HEK293T (cell line): ENCODE measurements around the gene ZDHHC19.

Experiments used
- ARNT ChIP-seq: fragments of 450-650 bp; IDR thresholded peaks from 2 replicates; pipeline ENCODE4 v1.6.1; 2017; ENCODE audit warnings: mild to moderate bottlenecking
- BHLHE40 ChIP-seq: fragments of 450-650 bp; IDR thresholded peaks from 2 replicates; pipeline ENCODE4 v1.6.1; 2016; ENCODE audit warnings: mild to moderate bottlenecking, moderate library complexity, borderline replicate concordance
- CTBP1 ChIP-seq: fragments of 450-650 bp; IDR thresholded peaks from 2 replicates; pipeline ENCODE4 v1.6.1; 2016; ENCODE audit warnings: borderline replicate concordance
- ELF4 ChIP-seq: fragments of 450-650 bp; IDR thresholded peaks from 2 replicates; pipeline ENCODE4 v1.6.1; 2017; ENCODE audit warnings: antibody characterized with exemption
- FOXA1 ChIP-seq: fragments of 450-650 bp; IDR thresholded peaks from 2 replicates; pipeline ENCODE4 v1.6.1; 2016; ENCODE audit warnings: mild to moderate bottlenecking
- FOXK2 ChIP-seq: fragments of 450-650 bp; IDR thresholded peaks from 2 replicates; pipeline ENCODE4 v1.6.1; 2016; ENCODE audit warnings: mild to moderate bottlenecking
- FOXM1 ChIP-seq: fragments of 450-650 bp; IDR thresholded peaks from 2 replicates; pipeline ENCODE4 v1.6.1; 2017; ENCODE audit warnings: mild to moderate bottlenecking, borderline replicate concordance
- L3MBTL2 ChIP-seq: fragments of 450-650 bp; conservative IDR thresholded peaks from 2 replicates; pipeline ENCODE4 v1.6.1; 2016; ENCODE audit warnings: mild to moderate bottlenecking
- LEF1 ChIP-seq: fragments of 450-650 bp; IDR thresholded peaks from 2 replicates; pipeline ENCODE4 v1.6.1; 2017; ENCODE audit warnings: mild to moderate bottlenecking, borderline replicate concordance
- NFRKB ChIP-seq: fragments of 450-650 bp; IDR thresholded peaks from 2 replicates; pipeline ENCODE4 v1.6.1; 2016; ENCODE audit warnings: mild to moderate bottlenecking, moderate library complexity
- SP1 ChIP-seq: fragments of 450-650 bp; IDR thresholded peaks from 2 replicates; pipeline ENCODE4 v1.6.1; 2017
- TARDBP ChIP-seq: fragments of 450-650 bp; IDR thresholded peaks from 2 replicates; pipeline ENCODE4 v1.6.1; 2016

- TF ChIP-seq LEF1: no peak
- no peak for TF ChIP-seq BHLHE40
- no peak for TF ChIP-seq SP1
- no peak for TF ChIP-seq L3MBTL2
- TF ChIP-seq TARDBP: no peak
- no peak for TF ChIP-seq FOXM1
- TF ChIP-seq ELF4: no peak
- TF ChIP-seq FOXA1: no peak
- TF ChIP-seq FOXK2: no peak
- TF ChIP-seq NFRKB: no peak
- no peak for TF ChIP-seq CTBP1
- TF ChIP-seq ARNT: no peak
Observed at GRCh38 chr3:196232882-196233251, 21.7 kb upstream of the ZDHHC19 start.
